NCI-H2081 treated with DMSO at 0.1 percent for 48 hours (cell line): ENCODE data around the gene ZNF37A.
"Not testable (repeated sequence)": the region's sequence is repeated elsewhere in the genome, so short reads cannot be mapped to it uniquely, and the experiment has no call there.

Experiments
- DNase-seq: peaks from one replicate; lab custom pipeline; 2025; lab: John Stamatoyannopoulos, UW

ZNF37A gene

DNA sequence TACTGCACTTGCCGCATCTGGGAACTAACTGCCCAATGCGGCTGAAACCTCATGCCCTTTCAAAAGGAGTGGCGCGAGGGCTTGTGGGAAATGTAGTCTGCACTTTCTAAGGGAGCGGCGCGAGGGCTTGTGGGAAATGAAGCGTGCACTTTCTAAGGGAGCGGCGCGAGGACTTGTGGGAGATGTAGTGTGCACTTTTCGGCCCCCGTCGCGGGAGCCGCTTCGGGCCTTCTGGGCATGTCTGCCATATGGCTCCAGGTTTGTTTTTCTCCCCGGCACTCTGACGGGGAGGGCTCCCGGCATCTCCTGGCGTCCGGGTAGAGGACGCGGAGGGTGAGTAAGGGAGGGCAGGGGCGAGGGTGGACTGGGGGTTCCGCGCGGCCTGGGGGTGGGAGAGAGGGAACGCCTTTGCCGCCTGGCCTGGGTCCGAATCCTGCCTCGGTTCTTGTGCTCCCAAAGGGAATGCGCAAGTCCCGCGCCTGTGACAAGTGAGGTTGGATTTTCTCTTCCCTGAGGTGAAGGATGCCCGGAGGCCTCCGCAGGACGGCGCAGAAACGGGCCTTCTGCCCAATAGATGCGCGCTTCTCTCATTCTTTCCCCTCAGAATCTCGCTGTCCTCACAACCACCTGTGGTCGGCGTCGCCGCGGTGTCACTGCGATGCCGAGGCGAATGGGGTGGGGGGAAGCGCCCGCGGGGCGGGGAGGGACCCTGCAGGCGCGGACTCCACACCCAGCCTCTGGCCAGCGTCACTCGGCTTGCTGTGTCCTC lies at the start of gene ZNF37A:
Gene ZNF37A (plus strand): TSS at position 180 of the 769 bp plus-strand sequence. CDS start 2,281 bp downstream, outside the sequence.
- peak; percentile 71 for DNase-seq

DNA sequence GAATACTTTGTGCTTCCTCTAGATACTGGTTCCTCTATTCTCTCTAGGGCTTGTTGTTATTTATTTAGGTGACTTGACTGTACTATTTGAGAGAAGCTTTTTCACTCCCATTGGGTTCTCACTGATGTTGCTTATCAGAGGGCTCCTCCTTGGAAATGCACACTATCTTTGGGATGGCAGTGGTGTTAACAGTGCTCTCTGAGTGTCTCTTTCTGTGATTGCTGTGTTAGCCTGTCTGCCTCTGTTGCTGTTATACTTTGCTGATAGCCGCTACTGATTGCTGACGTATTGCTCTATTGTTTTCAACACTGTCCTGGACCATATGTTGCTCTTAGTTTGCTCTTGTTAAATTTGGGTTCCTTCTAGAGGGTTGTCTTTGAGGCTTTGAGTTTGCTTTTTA lies 49.0 kb upstream of the ZNF37A start:
- DNase-seq: no peak

GRCh38 chr10:38047666-38048065 lies 46.5 kb upstream of the ZNF37A start:
- no peak for DNase-seq

GRCh38 chr10:38050212-38050611 lies 43.9 kb upstream of the ZNF37A start:
- DNase-seq: no peak

- no peak for DNase-seq
These were observed 39.8 kb upstream of the ZNF37A start for GRCh38 chr10:38054361-38054797.

DNA sequence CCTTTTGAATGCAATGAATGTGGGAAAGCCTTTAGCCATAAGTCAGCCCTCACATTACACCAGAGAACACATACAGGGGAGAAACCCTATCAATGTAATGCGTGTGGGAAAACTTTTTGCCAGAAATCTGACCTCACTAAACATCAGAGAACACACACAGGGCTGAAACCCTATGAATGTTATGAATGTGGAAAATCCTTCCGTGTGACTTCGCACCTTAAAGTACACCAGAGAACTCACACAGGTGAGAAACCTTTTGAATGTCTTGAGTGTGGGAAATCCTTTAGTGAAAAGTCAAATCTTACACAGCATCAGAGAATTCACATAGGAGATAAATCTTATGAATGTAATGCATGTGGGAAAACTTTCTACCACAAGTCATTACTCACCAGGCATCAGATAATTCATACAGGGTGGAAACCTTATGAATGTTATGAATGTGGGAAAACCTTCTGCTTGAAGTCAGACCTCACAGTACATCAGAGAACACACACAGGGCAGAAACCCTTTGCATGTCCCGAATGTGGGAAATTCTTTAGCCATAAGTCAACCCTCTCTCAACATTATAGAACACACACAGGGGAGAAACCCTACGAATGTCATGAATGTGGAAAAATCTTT lies 38.8 kb upstream of the ZNF37A start:
- DNase-seq: not testable (repeated sequence)

DNA sequence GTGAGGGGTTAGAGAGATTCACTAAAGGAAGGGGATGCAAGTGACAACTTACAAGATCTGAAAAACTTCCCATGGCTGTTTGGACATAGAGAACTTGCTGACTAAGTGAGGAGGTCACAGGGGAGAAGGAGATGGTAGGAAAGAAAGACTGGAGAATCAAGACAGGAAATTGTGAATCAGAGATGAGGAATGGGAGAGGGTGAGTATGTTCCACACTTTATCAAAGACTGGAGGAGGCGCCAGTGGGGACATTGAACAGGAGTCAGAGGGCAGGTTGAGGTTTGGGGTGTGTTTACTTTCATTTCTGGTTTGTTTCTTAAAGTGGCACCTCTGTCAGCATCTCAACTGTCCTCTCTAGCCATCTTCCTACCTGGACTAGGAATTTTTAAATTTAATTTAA lies 24.5 kb upstream of the ZNF37A start:
- not testable (repeated sequence) for DNase-seq

DNA sequence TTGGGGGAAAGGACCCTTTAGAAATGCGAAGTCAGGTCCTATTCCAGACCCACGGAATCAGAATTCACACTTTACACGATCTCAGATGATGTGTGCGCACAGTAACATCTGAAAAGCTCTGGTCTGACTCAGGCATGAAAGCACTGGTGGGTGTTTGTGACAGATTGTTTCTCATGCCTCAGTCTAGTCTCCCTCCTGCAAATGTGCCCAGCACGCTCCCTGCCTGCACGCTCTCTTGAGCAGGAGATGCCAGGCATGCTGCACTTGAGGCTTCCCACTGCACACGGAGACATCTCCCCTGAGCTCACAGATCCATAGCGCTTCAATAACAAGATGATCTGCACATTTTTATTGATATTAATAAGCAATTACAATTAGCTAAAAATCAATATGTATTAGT lies 23.6 kb upstream of the ZNF37A start:
- no peak for DNase-seq

DNA sequence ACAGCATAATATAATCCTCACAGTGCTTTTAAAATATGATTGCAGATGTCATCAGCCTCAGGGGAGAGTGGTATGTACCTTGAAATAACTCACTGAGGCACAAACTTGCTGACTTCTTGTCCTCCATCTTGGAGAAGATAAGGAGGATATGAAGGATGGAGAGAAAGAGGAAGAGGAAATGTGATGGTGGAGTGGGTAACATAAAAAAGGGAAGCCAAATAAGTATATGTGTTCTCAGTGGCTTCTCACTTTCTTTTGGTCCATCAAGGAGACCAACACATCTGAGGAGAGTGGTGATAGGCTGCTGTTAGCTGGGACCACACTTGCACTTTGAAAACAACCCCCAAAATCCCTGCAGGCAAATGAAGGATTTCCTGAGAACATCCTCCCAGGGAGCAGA lies 21.6 kb upstream of the ZNF37A start:
- DNase-seq: no peak

DNA sequence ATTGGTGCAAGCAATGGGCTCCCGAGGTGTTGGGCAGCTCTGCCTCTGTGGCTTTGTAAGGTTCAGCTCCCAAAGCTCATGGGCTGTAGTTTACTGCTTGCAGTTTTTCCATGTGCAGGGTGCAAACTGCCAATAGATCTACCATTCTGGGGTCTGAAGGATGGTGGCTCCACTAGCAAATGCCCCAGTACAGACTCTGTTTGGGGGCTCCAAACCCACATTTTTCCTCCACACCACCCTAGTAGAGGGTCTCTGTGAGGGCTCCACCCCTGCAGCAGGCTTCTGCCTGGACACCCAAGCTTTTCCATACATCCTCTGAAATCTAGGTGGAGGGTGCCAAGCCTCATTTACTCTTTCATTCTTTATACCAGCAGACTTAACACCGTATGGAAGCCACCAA lies 17.4 kb upstream of the ZNF37A start:
- no peak for DNase-seq

GRCh38 chr10:38093318-38093717 lies 819 bp upstream of the ZNF37A start:
- DNase-seq: not testable (repeated sequence)

- no peak for DNase-seq
These were observed 350 bp upstream of the ZNF37A start for GRCh38 chr10:38093816-38094157.

GRCh38 chr10:38094927-38095574 lies 914 bp downstream of the ZNF37A start:
- no peak for DNase-seq

GRCh38 chr10:38102880-38103279 lies 8.7 kb downstream of the ZNF37A start:
- no peak for DNase-seq

DNA sequence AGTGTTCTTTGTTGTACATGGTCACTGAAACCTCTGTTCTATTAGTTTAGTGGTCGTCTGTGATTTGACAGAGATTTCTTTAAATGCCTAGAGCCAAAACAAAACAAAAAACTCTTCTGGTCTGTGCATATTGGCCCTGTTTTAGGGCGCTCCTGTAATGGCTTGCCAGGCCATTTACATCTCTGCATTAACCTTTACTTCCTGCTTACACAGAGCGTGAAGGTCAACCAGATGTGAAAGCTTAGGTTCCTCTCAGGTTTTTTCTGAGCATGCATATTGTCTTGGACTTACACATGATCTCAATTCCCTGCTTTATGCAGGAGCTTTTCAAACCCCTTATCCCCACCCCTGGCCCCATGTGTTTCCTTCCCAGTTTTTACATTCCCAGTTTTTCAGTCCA lies 9.6 kb downstream of the ZNF37A start:
- no peak for DNase-seq

DNA sequence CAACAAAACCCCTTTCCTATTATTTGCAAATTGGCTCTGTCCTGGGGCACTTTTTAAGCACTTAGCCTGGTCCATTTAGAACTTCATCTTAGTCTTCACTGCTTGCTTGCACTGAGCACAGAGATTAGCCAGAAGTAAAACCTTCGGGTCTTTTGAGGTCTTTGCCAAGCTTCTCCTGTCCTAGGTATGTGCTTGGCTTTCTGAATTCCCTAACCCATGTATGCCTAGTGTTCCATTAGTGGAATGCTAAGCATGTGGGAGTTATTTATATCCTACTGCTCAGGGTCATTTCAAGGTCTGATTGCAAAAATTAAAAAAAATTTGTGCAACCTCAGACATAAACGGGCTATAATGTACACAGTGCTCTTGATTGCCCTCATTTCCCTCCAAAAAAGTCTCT lies 18.0 kb downstream of the ZNF37A start:
- no peak for DNase-seq

DNA sequence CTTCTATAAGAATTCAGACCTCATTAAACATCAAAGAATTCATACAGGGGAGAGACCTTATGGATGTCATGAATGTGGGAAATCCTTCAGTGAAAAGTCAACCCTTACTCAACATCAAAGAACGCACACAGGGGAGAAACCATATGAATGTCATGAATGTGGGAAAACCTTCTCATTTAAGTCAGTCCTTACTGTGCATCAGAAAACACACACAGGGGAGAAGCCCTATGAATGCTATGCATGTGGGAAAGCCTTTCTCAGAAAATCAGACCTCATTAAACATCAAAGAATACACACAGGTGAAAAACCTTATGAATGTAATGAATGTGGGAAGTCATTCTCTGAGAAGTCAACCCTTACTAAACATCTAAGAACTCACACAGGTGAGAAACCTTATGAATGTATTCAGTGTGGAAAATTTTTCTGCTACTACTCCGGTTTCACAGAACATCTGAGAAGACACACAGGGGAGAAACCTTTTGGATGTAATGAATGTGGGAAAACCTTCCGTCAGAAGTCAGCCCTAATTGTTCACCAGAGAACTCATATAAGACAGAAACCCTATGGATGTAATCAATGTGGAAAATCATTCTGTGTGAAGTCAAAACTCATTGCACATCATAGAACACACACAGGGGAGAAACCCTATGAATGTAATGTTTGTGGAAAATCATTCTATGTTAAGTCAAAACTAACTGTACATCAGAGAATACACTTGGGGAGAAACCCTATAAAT lies 24.1 kb downstream of the ZNF37A start:
- no peak for DNase-seq

GRCh38 chr10:38119038-38119437 lies 24.9 kb downstream of the ZNF37A start:
- no peak for DNase-seq

GRCh38 chr10:38127812-38128211 lies 33.7 kb downstream of the ZNF37A start:
- no peak for DNase-seq

DNA sequence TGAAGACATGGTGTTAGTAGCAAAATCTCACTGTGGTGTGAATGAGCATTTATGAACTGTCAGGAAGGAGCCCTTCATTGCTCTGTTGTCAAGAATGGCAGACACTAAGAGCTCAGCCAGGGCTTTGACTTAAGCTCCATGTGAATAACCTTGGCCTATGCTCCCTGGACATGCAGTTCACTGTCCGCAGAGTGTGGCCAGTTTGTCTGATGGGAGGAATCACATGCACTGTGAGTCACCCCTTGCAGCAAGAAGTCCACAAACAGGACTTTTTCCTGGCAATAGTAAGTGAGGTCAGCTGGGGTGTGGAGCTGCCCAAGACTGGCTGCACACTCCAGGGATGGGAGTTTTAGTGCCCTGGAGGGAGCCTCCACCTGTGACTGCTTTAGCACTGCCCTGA lies 49.5 kb downstream of the ZNF37A start:
- DNase-seq: no peak

DNA sequence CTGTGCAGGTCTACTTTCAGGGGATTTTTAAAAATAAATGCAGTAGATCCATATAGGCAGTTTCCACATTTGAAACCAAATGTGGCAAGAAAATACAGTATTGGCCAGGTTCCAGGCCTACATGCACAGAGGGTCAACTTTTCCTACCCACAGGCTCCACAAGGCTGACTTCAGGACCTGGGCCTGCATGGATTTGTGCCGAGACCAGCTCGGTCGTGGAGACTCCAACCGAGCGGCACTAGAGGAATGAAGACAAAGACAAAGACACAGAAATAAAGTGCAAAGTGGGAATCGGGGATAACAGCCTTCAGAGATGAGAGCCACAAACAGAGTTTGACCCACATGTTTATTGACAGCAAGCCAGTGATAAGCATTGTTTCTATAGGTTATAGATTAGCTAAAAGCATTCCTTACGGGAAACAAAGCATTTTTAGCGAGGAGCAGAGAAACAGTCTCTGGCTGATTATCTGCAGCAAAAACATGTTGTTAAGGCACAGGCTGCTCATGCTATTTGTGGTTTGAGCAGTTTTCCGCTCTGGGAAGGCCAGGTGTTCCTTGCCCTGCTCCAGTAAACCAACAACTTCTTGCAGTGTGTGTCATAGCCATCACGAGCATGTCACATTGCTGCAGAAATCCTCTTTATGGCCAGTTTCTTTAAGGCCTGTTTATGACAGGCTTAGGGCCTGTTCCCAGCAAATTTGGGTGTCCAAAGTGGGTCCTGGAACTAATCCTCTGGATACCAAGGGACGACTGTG lies 52.6 kb downstream of the ZNF37A start:
- DNase-seq: no peak

DNA sequence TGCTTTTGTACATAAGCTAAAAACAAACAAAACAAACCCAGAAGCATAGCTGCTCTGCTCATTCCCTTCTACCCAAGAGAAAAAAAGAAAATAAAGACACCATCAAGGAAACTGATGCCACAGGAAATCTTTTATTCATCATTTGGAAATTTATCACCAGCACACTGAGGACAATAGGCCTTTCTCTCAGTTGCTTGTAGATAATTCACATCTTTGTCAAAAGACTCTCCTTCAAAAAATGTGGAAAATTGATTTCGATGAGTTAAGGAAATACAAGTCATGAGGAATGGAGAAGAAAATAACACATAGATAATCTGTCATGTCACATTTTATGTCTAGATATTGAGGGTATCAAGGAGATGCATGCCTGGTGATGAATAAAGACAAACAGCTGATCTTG lies 53.5 kb downstream of the ZNF37A start:
- DNase-seq: no peak
